HG03575 (cell line): ENCODE measurements around the gene HACD1.
"Not testable (repeated sequence)": the region's sequence is repeated elsewhere in the genome, so short reads cannot be mapped to it uniquely, and the experiment has no call there.

Experiments
- ATAC-seq: cut with Tn5 transposase; IDR thresholded peaks from one replicate; pipeline ENCODE4 v1.9.1; 2021; ENCODE audit not compliant: unreplicated experiment, insufficient number of reproducible peaks, low FRiP score; ENCODE audit errors: extremely low read depth

HACD1 gene

GRCh38 chr10:17589316-17589715, 27.9 kb downstream of the HACD1 start:
- not testable (repeated sequence) for ATAC-seq

- ATAC-seq: no peak
These were observed 28.8 kb downstream of the HACD1 start for GRCh38 chr10:17588420-17588819.

GRCh38 chr10:17587321-17587720, 29.9 kb downstream of the HACD1 start:
- ATAC-seq: not testable (repeated sequence)

DNA sequence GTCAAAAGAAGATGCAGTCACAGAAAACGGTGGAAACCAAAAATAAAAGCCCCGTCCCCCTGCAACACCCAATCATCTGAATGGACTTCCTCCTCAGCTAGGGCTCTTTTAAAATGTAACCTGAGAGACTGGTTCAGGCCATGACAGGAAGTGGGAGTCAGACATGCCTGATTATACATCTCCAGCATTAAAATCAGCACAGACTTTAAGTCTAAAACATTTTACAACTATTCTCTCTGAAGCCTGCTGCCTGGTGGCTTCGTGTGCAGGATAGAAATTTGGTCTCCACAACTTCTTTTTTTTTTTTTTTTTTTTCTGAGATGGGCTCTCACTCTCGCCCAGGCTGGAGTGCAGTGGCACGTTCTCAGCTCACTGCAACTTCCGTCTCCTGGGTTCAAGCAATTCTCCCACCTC, 30.3 kb downstream of the HACD1 start:
- no peak for ATAC-seq

DNA sequence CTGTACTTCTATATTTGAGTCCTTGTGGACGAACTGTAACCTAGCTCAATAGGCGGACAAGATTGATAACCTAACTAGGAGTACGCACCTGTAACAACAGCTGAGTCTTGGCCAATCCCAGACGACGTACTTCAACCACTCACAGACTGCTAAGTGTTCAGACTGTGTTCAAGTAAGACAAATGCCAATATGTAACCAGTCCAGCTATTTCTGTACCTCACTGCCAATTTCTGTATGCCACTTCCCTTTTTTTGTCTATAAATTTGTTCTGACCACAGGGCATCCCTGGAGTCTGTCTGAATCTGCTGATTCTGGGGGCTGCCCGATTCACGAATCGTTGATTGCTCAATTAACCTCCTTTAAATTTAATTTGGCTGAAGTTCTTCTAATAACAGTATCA, 32.2 kb downstream of the HACD1 start:
- ATAC-seq: no peak

- no peak for ATAC-seq
These were observed 36.3 kb downstream of the HACD1 start for GRCh38 chr10:17580885-17581284.

DNA sequence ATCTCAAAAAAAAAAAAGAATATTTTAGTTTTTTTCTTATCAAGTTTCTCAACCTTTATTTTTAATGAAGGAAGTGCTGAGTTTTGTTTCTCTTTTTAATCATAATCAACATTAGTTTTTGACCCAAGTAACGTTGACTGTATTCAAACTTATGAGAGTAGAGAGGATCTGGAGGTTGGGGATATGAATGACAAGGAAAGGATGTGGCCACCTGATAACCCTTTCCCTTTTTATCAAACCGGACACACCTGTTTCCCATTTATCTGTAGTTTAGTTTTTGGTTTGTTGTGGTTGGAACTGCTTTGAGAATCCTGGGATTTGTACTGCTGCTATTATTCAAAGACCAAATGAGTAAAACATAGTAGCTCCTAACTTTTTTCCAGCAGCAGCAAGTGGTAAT, 38.6 kb downstream of the HACD1 start:
- ATAC-seq: no peak

- no peak for ATAC-seq
These were observed 40.4 kb downstream of the HACD1 start for GRCh38 chr10:17576768-17577167.

DNA sequence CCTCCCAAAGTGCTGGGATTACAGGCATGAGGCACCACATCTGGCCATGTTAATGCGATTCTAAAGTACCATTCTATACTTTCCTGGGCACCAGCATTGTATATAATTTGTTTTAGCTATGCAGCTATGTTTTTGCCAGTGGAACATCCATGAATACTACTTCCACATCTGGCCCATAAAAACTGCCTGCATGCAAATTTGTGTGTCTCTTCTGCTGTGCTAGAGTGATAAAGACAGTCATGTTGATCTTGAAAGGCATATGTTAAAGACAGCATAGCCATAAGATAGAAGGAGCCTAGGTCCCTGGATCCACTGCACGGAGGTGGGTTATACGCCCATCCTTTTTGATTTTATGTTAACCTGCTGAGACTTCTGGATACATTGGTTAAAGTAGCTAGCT, 52.3 kb downstream of the HACD1 start:
- no peak for ATAC-seq

DNA sequence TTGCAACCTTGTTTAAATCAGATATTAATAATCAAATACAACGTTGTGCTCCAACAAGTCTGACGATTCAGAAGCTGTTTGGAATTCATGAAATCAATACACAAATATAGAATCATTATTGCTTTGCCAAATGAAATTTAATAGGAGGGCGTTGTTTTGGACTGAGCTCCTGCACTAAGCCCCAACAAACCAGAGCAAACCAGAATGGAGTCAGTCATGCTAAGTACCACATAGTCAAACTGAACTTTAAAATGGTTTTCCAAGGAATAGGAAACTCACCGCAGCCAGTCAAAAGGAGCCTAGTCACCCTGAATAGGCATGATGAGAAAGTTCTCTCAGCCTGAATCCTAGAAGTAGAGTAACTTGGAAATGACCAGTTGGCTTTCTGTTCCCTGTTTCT, 53.7 kb downstream of the HACD1 start:
- no peak for ATAC-seq

- ATAC-seq: no peak
These were observed 54.6 kb downstream of the HACD1 start for GRCh38 chr10:17562614-17563013.

- no peak for ATAC-seq
These were observed 56.1 kb downstream of the HACD1 start for GRCh38 chr10:17561111-17561510.

- no peak for ATAC-seq
These were observed 59.7 kb downstream of the HACD1 start for GRCh38 chr10:17557459-17557858.

- no peak for ATAC-seq
These were observed 68.4 kb downstream of the HACD1 start for GRCh38 chr10:17548770-17549169.

GRCh38 chr10:17548162-17548561, 69.0 kb downstream of the HACD1 start:
- no peak for ATAC-seq

- ATAC-seq: no peak
These were observed 70.1 kb downstream of the HACD1 start for GRCh38 chr10:17547060-17547459.

- no peak for ATAC-seq
These were observed 72.7 kb downstream of the HACD1 start for GRCh38 chr10:17544465-17544864.
